Esophagus muscularis mucosa (tissue), 4 donors: ENCODE data around the gene OBSCN. TPM values are rescaled to one million over a fixed set of nuclear protein-coding genes. Genes with fewer than 3 reads are reported as not detected.

Source experiments
- DNase-seq: peaks from one replicate; pipeline ENCODE4 v3.0.0-alpha.2; 2017; ENCODE audit errors: extremely low spot score
- H3K27ac ChIP-seq, 4 donors: fragments of 200-600 bp; sonication (generic); replicated peaks in 1 of 4; 1 replicate in 3 of 4; 2 replicates in 1 of 4; pipeline ENCODE4 v1.5.1; 2016 to 2019; ENCODE audit warnings: mild to moderate bottlenecking in 1 of 4
- H3K27me3 ChIP-seq, 4 donors: fragments of 200-600 bp; sonication (generic); one replicate each; pipeline versions ENCODE4 v1.5.1 to v1.6.0; 2016 to 2019
- H3K36me3 ChIP-seq, 4 donors: fragments of 200-600 bp; sonication (generic); one replicate each; pipeline ENCODE4 v1.5.1; 2016 to 2019
- H3K4me1 ChIP-seq, 4 donors: fragments of 200-600 bp; sonication (generic); one replicate each; pipeline ENCODE4 v1.5.1; 2016 to 2019
- H3K4me3 ChIP-seq, 4 donors: fragments of 200-600 bp; sonication (generic); 1 replicate in 2 of 4; 2 replicates in 2 of 4; pipeline ENCODE4 v1.5.1; 2016 to 2019; ENCODE audit warnings: mild to moderate bottlenecking in 4 of 4, moderate library complexity in 1 of 4
- H3K9me3 ChIP-seq, 4 donors: fragments of 200-600 bp; sonication (generic); 1 replicate in 3 of 4; 2 replicates in 1 of 4; pipeline ENCODE4 v1.5.1; 2016 to 2019
- CTCF ChIP-seq, 3 experiments: fragments of 200-600 bp in 2 of 3; fragments of 450-650 bp in 1 of 3; sonication (generic) in 2 of 3; IDR thresholded peaks; one replicate each; pipeline ENCODE4 v1.5.1; 2017 to 2019; ENCODE audit warnings: antibody characterized with exemption in 3 of 3, mild to moderate bottlenecking in 2 of 3, moderate library complexity in 1 of 3
- EP300 ChIP-seq: sonication (generic); formaldehyde crosslinking; IDR thresholded peaks from one replicate; pipeline ENCODE4 v1.6.1; 2017; ENCODE audit warnings: antibody characterized with exemption
- POLR2A ChIP-seq: fragments of 450-650 bp; IDR thresholded peaks from one replicate; pipeline ENCODE4 v1.6.1; 2017; ENCODE audit warnings: antibody characterized with exemption, moderate library complexity, mild to moderate bottlenecking, low read depth
- POLR2AphosphoS5 ChIP-seq, 2 donors: sonication (generic); formaldehyde crosslinking; IDR thresholded peaks; one replicate each; pipeline ENCODE4 v1.6.1; 2017; ENCODE audit warnings: antibody characterized with exemption in 2 of 2
- WGBS: methylation state at CpG from one replicate; pipeline ENCODE4 v1.1.5; 2018; 5-methylcytosine and 5-hydroxymethylcytosine counted together
- intact Hi-C: fragments of 100-400 bp; cut with DNase I; formaldehyde crosslinking; loops from one replicate; pipeline ENCODE4 v1.15.1; 2023
- total RNA-seq, 4 donors: library from RNA; depleted of rRNA; stranded (reverse); fragments of >200 nt; gene quantifications; one replicate each; pipeline versions ENCODE4 v1.1.0 to v1.2.1, GENCODE V29; 2016

Gene OBSCN
- total RNA-seq, 4 donors from 2014 or later, result 12.6 to 31.4 (median 17.8) TPM

DNA sequence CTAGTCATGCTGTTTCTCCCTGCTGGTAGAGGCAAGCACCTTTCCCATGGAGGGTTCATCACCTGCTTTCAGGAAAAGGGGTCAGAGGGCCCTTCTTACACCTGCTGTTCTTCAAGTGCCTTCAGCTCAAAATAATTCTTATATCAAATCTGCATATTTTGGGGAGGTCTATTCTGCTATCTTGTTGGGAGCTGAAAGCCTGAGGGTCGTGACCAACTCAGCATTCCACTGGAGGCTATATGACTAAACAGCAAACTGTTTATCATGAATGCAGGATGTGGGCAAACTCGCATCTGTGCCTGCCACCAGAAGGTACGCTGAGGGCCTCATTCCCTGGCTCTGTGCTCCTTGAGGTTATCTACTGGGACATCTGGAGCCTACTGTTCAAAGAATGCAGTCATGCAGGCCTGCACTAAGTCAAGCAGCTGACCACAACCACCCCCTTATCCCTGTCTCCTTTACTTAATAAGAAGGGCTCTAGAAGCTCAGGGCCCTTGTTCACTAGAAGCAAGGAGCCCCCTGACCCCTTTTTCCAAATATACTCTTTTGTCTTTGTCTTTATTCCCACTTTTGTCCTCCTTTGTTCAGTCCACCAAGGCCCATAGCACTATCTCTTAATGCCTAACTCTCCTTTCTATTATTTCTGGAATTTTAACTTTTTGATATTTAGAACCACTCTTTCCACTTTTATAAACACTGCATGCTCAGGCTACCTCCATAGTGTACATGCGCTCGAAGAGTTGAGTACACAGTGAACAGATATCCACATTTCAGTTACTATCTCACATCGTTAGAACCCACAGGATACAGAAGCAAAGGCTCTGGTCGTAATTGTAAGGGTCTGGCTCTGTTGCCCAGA is 213.4 kb downstream of the OBSCN start:
- Histone ChIP-seq H3K27me3 (peaks cover 0 to 62% (median 15%) of the 10 kb centered on the region in 4 donors), H3K9me3 (no peaks in the 10 kb centered on the region), H3K27ac (no peak overlapping the region), H3K4me1 (peaks cover 13 to 15% (median 14%) of the 10 kb centered on the region in 4 donors), H3K36me3 (no peaks in the 10 kb centered on the region), H3K4me3 (no peak overlapping the region)
- WGBS, result 92% methylated on average over 7 of the region's 7 CpGs
- DNase-seq, result no peak
- intact Hi-C loops, result no loop called here
- TF ChIP-seq EP300, result no peak
- no peak for TF ChIP-seq CTCF (IDR thresholded peaks at IDR 0.05)
- TF ChIP-seq POLR2A, result no peak
- TF ChIP-seq POLR2AphosphoS5 (IDR thresholded peaks at IDR 0.05), result no peak

- no peak for DNase-seq
- intact Hi-C loops, result no loop called here
These were observed 215.7 kb downstream of the OBSCN start for GRCh38 chr1:228423404-228424053.

GRCh38 chr1:228424685-228425660 is 217.1 kb downstream of the OBSCN start:
- no peak overlapping the region for H3K4me3 ChIP-seq
- no peak overlapping the region for H3K27ac ChIP-seq
- intact Hi-C loops, result no loop called here
- TF ChIP-seq POLR2AphosphoS5 (IDR thresholded peaks at IDR 0.05) (no peak), CTCF (IDR thresholded peaks at IDR 0.05) (no peak), POLR2A (no peak), EP300 (no peak)
- H3K27me3 ChIP-seq, result peaks cover 0 to 53% (median 0%) of the 10 kb centered on the region in 4 donors
- DNase-seq, result no peak
- no peaks in the 10 kb centered on the region for H3K9me3 ChIP-seq
- no peaks in the 10 kb centered on the region for H3K4me1 ChIP-seq
- no peaks in the 10 kb centered on the region for H3K36me3 ChIP-seq
- WGBS, result 96% methylated on average over 48 of the region's 62 CpGs

More at GRCh38 chr1:228423404-228424053, 215.7 kb downstream of the OBSCN start:
- Histone ChIP-seq H3K36me3 (no peaks in the 10 kb centered on the region), H3K27ac (no peak overlapping the region), H3K4me1 (no peaks in the 10 kb centered on the region), H3K9me3 (no peaks in the 10 kb centered on the region), H3K27me3 (peaks cover 0 to 48% (median 0%) of the 10 kb centered on the region in 4 donors), H3K4me3 (no peak overlapping the region)
- 94% methylated on average over 7 of the region's 7 CpGs for WGBS
- TF ChIP-seq CTCF (IDR thresholded peaks at IDR 0.05) (no peak), EP300 (no peak), POLR2A (no peak), POLR2AphosphoS5 (IDR thresholded peaks at IDR 0.05) (no peak)

GRCh38 chr1:228426518-228427175 is 218.8 kb downstream of the OBSCN start:
- intact Hi-C loops, result no loop called here
- no peaks in the 10 kb centered on the region for H3K4me1 ChIP-seq
- 76% methylated on average over 5 of the region's 5 CpGs for WGBS
- peaks cover 0 to 44% (median 3%) of the 10 kb centered on the region in 4 donors for H3K27me3 ChIP-seq
- H3K36me3 ChIP-seq, result no peaks in the 10 kb centered on the region
- no peaks in the 10 kb centered on the region for H3K9me3 ChIP-seq
- no peak for TF ChIP-seq CTCF (IDR thresholded peaks at IDR 0.05)
- no peak for TF ChIP-seq POLR2A
- no peak for TF ChIP-seq EP300
- no peak for TF ChIP-seq POLR2AphosphoS5 (IDR thresholded peaks at IDR 0.05)
- no peak overlapping the region for H3K4me3 ChIP-seq
- H3K27ac ChIP-seq, result no peak overlapping the region
- no peak for DNase-seq
